Measurements from ENCODE around the gene DBNDD2.

Gene DBNDD2

GRCh38 chr20:45436732-45437485 lies 28.8 kb downstream of the DBNDD2 start (continued):
- TF ChIP-seq ZSCAN4 (tag by site-specific recombination; IDR thresholded peaks at IDR 0.05) = no peak
- no peak for TF ChIP-seq ZNF132 (tag by site-specific recombination; IDR thresholded peaks at IDR 0.05; ENCODE audit: borderline replicate concordance)
- no peak for TF ChIP-seq ZBTB11 (tag by site-specific recombination; conservative IDR thresholded peaks at IDR 0.05; ENCODE audit: low read depth)
- TF ChIP-seq ZNF544 (tag by site-specific recombination; IDR thresholded peaks at IDR 0.05) = no peak
- no peak for TF ChIP-seq ZNF549 (tag by site-specific recombination; IDR thresholded peaks at IDR 0.05)
- TF ChIP-seq ZNF623 (tag by site-specific recombination; IDR thresholded peaks at IDR 0.05) = no peak
- TF ChIP-seq ZNF311 (tag by site-specific recombination; IDR thresholded peaks at IDR 0.05; ENCODE audit: borderline replicate concordance) = no peak
- TF ChIP-seq MZF1 (tag by site-specific recombination; IDR thresholded peaks at IDR 0.05; ENCODE audit: borderline replicate concordance) = no peak
- TF ChIP-seq ZBTB48 (tag by site-specific recombination; IDR thresholded peaks at IDR 0.05) = peak; percentile 91
- TF ChIP-seq ZNF155 (tag by site-specific recombination; IDR thresholded peaks at IDR 0.05) = no peak
- no peak for TF ChIP-seq ZNF221 (tag by site-specific recombination; IDR thresholded peaks at IDR 0.05; ENCODE audit: borderline replicate concordance)
- no peak for TF ChIP-seq ZNF19 (tag by site-specific recombination; IDR thresholded peaks at IDR 0.05; ENCODE audit: low read depth)
- no peak for TF ChIP-seq ZNF169 (tag by site-specific recombination; IDR thresholded peaks at IDR 0.05)
- no peak for TF ChIP-seq ZNF518A (tag by site-specific recombination; conservative IDR thresholded peaks at IDR 0.05; ENCODE audit: low read depth)
- TF ChIP-seq ZNF274 (IDR thresholded peaks at IDR 0.05; ENCODE audit: low read length) = no peak
- no peak for TF ChIP-seq ZNF274 (tag by site-specific recombination; IDR thresholded peaks at IDR 0.05; ENCODE audit: borderline replicate concordance)
- no peak for TF ChIP-seq ZNF48 (tag by site-specific recombination; IDR thresholded peaks at IDR 0.05)
- TF ChIP-seq HOXD13 (CRISPR knock-in tag; IDR thresholded peaks at IDR 0.05; ENCODE audit: borderline replicate concordance) = no peak
- no peak for TF ChIP-seq ZNF610 (tag by site-specific recombination; IDR thresholded peaks at IDR 0.05; ENCODE audit: borderline replicate concordance)
- peak; percentile 57 for TF ChIP-seq KLF17 (tag by site-specific recombination; IDR thresholded peaks at IDR 0.05)
- peak; percentile 80; the same call in 1 of the 2 replicates for TF ChIP-seq ZNF561 (tag by site-specific recombination; IDR thresholded peaks at IDR 0.05; ENCODE audit: borderline replicate concordance)
- TF ChIP-seq ZNF394 (tag by site-specific recombination; IDR thresholded peaks at IDR 0.05; ENCODE audit: borderline replicate concordance) = no peak
- TF ChIP-seq ZNF202 (tag by site-specific recombination; IDR thresholded peaks at IDR 0.05; ENCODE audit: borderline replicate concordance) = no peak
- peak; percentile 81 for TF ChIP-seq HIC1 (tag by site-specific recombination; IDR thresholded peaks at IDR 0.05)
- TF ChIP-seq ZNF645 (tag by site-specific recombination; IDR thresholded peaks at IDR 0.05) = no peak

Measured in HEK293 (cell line).